IPS-11a (cell line): ENCODE results near the gene VWC2L.

Experiments used
- H3K4me3 ChIP-seq: one replicate; pipeline ENCODE4 v1.5.1; 2013; ENCODE audit warnings: low read depth, low read length, control low read depth

The VWC2L gene

DNA sequence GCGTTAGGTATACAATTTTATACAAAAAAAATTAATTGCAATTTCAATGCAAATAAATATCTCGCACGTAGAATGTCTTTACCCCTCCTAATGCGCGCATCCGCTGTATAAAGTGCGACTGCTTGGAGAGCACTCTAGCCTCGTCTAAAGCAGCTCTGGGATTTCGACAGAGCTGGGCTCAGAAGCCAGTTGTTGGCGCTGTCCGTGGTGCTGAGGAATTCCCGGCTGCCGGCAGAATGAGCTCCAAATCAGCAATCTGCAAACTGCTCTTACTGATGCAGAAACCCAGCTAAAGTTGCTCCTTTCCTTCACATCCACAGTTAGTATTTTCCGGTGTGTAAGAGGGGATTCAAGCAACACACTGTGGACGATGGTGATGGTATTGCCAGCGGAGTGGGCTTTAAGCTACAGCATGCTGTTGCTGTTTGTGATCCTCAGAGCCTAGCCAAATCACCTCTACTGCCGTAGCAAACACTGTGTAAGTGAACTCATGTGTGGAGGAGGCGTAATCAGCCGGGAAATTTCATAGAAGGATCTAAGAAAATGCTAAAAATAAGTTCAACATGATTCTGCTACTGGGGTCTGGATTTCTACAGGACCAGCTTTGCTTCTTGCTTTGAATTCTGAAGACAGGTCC is at the start of gene VWC2L:
TSS of gene VWC2L (plus strand) at position 137 of the 637 bp plus-strand sequence. CDS start 3,140 bp downstream, outside the sequence.
- H3K4me3 ChIP-seq, result no peak within 1 kb of the TSS

DNA sequence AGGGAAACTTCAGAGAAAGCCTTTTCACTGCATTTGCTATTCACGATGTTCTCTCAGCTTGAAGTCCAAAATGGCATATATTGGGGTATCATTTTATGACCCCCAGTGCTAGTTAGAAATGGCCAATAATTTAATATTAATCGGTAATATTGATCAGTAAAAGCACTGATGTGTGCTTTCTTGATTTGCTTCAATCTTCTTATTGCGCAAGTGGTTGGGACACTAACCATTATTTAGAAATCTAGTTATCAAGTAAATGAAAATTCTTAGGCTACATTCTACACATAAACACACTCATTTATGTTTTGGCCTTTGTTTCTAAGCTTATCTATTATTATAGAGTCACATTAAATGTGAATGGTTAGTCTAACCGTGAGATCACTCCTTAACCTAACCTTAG is 49.7 kb upstream of the VWC2L start:
- H3K4me3 ChIP-seq, result no peak overlapping the region

DNA sequence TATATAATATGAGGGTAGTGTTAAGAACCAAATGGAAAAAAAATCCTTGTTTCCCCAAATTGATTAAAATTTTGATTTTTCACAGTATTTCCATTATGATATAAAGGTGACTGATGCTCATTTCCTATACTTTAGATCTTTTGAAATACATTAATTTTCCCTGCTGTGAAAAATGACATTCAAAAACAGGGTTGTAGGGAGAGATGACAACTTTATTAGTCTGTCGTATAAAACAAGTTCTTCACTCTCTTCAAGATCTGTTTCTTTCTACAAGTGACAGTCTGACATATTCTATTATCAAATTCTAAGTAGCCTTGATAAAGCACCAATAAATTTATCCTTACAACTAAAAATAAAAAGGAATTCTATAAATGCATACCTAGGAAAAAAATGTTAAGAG is 45.3 kb upstream of the VWC2L start:
- no peak overlapping the region for H3K4me3 ChIP-seq

DNA sequence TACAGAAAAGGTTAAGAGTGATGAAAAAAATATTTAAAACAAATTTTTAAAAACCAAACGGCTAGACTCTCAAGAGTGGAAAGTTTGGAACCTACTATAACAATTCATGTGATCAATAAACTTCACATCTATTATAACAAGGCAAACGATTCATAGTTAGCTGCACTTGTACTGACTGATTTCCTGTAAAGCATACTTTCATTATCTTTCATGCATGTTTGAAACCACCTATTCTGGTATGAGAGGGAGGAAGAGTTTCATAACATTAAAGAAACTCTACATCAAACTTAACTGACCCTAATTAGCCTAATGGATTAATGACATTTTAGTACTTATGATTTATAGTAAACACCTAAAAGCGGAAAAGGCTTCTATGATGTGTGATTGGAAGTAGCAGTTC is 43.7 kb upstream of the VWC2L start:
- no peak overlapping the region for H3K4me3 ChIP-seq

DNA sequence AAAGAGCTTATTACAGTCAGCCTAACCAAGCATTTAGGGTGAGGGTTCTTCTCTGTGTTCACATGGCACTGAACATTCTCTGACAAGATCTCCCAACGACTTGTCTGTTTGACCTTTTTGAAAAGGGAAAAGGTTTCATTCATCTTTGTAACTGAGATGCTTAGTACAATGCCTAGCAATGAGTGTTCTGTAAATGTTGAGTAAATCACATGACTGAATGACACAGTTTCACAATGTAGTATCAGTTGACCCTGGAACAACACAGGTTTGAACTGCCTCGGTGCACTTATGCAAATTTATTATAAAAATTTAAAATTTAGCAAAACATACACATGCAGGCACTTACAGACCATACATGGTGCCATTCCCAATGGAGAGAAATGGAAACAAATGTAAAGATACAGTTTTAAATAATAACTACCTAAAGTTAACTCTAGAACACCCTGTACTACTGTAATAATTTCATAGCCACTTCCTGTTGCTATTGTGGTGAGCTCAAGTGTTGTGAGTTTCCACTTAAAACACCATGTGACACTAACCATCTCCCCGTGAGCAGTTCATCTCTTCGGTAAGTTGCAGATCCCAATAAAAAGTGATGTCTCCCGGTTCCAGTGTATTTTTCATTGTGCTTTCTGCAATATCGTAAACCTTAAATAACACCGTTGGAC is 34.1 kb upstream of the VWC2L start:
- H3K4me3 ChIP-seq, result no peak overlapping the region

DNA sequence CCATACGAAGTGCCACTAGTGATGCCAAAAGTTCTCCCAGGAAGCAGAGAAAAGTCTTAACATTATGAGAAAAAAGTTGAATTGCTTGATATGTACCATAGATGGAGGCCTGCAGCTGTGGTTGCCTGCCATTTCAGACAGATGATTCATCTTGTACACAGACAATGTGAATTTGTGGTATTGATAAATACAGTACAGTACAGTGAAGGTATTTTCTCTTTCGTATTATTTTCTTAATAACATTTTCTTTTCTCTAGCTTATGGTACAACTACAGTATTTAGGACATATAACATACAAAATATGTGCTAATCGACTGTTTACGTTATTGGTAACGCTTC is 33.6 kb upstream of the VWC2L start:
- no peak overlapping the region for H3K4me3 ChIP-seq

DNA sequence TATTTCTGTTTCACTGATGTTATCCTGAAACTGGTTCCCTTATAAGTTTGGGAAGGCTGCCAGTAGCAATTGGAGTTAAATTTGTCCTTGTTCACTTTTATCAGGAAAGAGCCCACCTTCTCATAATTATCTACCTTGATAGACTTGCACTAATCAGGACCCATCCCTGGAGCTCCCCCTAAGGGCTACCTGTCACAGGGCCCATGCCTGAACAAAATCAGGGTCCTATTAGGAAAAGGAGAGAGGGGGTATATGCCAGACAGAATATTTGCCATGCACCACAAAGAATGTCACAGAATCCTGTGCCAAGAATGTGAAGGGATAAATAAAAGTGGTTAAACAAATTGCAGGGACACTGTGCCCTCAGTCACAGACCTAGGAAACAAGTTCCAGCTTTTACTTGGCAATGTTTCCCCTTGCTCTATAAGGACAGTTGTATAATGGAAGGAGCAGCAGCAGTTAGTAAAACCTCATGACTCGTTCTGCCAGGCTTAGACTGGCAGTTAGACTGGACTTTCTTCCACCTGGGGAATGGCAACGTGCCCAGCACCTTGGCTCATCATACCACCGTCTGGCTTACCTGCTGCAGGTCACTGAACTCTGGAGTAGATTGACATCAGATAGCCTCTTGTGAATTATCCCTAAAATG is 32.3 kb upstream of the VWC2L start:
- no peak overlapping the region for H3K4me3 ChIP-seq

DNA sequence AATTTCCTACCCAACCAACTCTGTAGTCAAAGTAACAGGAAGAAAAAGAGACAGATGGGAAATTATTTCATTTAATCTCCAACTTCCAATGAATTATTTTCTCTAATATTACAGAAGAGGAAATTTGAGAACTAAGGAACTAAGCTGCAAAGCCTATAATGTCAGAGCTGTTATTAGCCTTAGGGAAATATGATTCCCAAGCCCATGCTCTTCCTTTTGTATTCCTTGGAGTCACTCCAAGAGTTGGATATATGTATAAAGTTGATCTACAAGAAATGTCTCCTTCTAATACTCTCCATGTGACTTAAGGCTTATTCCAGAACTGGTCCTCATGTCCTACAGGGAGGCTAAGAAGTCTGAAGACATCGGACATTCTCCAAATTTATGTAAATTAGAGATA is 31.6 kb upstream of the VWC2L start:
- H3K4me3 ChIP-seq, result no peak overlapping the region

DNA sequence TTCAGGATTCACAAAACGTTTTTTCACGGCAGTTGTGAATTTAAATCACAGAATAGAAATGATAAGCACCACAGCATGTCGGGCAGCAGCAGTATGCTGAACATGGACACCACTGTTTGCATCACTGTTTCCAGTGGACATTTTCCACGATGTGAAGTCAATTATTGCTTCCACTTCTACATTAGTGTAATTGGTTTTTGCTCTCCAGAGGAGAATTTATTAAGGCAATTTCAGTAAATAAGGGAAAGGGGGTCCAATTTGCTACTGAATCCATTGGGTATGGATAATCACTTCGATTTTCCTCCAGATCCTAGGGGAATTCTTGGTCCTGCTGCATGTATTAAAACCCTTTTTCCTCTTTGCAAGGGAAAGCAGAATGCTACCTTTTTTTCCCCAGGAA is 30.2 kb upstream of the VWC2L start:
- no peak overlapping the region for H3K4me3 ChIP-seq

DNA sequence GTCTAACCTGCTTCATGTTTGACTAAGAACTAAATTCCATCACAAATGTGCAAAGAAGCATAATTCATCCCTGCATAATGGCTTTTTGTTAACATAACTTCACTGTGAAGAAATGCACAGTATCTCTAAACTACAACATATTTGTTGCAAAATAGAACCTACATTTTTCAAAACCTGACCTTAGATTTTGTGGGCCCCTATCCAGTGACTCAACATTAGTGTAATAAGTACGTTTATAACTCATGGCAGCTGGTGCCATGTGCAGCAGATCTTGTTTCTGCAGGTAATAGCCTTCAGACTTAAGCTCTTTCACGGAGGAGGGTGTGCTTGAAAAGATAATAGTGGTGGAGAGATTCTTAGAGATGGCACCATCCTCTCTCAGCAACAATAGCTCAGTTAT is 28.6 kb upstream of the VWC2L start:
- no peak overlapping the region for H3K4me3 ChIP-seq

DNA sequence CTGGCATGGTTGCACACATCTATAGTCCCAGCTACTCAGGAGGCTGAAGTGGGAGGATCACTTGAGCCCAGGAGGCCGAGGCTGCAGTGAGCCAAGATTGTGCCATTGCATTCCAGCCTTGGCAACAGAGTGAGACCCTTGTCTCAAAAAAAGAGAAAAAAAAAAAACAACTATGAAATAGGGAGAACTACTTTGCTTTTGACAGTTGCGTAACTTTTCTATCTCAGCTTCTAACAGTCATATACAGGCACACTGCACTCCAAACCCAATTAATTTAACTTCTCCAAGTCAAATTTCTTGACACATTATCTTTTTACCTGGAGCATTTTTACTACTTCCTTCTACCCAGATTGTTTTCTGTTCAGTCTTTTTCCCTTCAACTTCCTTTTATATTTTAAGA is 24.1 kb upstream of the VWC2L start:
- H3K4me3 ChIP-seq, result no peak overlapping the region

DNA sequence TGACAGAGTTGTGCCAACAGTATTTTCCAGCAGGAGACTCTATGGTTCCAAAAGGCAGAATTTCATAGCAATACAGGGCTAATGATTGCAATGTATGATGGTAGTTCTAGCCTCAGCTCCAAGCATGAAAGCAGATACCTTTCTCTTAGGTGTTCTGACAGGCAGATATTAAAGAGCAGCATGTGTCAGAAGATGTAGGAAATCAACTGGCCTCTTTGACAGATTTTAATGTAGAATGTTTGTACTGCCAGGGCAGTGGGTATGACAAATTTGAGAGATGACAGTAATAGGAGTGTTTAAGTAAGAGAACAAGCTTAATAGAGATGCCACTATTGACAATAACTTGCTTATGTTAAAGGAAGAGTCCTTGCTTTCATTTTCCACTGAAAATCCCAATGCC is 21.5 kb upstream of the VWC2L start:
- no peak overlapping the region for H3K4me3 ChIP-seq

DNA sequence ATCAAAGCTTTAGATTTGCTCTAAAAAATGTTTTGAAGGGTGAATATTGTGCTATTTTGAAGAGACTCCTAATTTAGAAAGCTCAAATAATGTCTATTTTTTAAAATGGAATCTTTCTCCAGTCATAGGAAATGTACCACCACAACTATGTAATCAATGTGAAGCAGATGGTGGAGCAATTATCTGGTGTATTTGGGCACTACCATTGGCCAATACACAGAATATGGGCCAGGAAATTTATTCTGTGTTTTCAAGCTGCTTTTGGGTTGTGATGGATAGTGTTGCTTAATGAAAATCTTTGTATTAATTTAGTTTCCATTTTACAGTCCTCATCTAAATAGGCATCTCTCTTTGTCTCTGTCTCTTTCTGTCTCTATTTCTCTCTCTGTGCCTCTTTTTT is 17.1 kb upstream of the VWC2L start:
- H3K4me3 ChIP-seq, result no peak overlapping the region

DNA sequence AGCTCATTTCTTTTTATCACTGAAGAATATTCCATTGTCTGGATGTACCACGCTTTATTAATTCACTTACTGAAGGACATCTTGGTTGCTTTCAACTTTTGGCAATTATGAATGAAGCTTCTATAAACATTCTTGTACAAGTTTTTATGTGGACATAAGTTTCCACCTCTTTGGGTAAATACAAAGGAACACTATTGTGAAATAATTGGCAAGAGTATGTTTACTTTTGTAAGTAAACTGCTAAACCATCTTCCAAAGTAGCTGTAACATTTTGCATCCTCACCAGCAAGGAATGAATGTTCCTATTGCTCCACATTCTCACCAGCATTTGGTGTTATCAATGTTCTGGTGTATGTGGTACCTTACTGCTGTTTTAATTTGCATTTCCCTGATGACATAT is 15.8 kb upstream of the VWC2L start:
- no peak overlapping the region for H3K4me3 ChIP-seq

DNA sequence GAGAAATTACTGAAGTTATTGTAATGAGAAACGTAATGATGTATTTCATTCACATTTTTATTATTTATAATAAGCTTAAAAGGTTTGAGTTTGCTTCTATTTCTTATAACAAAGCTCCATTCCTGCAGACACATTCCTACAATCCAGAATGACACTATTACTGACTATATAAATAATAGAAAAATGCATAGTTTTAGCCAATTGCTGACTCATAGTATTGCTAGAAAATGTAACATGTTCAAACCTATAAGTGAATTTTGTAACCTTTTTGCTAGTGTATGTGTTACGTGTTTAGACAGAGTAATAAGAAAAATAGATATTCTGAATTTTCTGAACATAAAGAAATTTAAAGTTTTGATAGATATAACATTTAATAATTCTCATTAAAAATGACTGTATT is 9.3 kb upstream of the VWC2L start:
- no peak overlapping the region for H3K4me3 ChIP-seq

DNA sequence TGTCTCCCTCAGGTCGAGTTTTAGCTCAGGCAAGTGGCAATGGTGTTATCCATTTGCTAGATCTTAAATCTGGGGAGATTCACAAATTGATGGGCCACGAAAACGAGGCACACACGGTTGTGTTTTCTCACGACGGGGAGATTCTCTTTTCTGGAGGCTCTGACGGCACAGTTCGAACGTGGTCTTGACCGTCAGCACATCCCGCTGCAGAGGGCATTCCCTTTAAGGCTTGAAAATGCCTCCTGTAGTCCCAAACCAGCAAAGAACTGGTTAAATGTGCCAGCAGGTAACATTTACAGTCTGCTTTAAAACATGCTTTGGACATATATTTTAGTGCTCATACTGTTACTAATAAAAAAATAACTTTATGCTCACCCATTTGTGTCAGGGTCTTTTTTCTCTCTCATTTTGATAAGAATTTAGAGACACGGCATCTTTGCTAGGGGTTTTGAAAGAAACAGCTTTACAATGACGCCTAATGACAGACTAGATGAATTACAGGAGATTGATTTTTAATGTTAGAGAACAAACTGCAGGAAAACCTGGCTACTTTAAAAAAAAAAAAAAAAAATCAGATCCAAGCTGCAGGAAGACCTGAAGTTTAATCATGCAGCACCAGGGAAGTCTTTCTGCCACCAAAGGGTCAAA is 602 bp upstream of the VWC2L start:
- no peak overlapping the region for H3K4me3 ChIP-seq

DNA sequence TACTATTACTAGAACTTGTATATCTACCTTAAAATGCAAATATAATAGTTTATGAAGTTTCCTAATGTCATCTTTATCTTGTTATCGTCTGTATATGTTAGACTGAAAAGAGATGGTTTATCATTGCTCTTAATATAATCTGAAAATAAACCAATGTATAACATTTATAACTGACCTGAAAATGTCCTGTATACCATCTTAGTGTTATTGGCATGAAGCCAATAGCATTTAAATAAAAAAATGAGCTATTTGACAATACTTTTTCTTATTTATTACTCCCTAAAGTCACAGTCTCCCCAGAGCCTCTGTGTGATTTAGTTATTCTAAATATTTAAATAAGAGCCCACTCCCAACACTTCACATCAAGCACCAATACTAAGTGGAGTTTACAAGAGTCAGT is 1.8 kb downstream of the VWC2L start:
- H3K4me3 ChIP-seq, result no peak overlapping the region

DNA sequence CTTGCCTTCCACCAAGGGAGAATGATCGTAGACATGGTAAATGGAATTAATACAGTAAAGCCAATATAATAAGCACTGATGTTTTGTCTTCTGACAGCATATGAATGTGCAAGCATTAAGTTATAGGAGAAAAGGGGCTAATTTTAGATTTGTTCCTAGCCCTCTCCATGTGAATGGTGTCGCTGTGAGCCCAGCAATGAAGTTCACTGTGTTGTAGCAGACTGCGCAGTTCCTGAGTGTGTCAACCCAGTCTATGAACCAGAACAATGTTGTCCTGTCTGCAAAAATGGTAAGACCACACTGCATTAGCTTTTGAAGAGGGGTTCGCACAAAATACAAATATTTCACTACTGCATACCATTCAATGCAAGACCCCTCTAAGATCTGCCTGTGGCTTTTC is 25.6 kb downstream of the VWC2L start:
- H3K4me3 ChIP-seq, result no peak overlapping the region

DNA sequence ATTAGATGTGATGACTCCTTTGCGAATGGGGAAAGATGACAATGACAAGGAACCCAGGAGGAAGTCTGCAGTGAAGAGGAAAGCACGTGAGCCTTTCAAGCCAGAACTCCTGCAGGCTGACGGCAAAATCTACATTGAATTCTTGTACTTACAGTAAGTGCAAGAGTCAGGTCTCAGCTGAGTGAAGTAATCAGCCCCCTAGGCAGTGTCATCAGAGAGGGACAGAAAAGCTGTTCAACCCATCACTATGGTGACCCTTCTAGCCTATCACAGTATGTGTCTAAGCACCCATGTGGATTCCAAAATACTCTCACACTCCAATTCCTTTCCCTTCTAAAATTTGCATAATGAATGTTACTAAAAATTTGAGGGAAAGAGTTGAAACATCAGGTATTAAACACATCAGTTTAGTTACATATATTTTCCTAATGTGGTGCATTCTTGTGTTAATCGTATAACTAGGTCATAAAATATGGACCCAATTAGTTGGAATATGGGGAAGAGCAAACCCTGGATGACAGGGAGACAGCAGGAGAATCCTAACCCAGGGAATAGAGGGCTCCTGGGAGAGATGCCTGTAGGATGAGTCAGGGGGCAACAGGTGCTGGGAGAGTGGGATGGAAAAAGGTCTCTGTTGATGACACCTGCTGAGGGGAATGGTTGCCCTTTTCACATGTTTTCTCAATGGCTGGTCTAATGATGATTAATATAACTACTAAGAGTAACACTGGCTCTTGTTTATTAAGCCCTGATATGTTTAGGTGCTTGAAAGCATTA is 39.5 kb downstream of the VWC2L start:
- H3K4me3 ChIP-seq, result no peak overlapping the region

DNA sequence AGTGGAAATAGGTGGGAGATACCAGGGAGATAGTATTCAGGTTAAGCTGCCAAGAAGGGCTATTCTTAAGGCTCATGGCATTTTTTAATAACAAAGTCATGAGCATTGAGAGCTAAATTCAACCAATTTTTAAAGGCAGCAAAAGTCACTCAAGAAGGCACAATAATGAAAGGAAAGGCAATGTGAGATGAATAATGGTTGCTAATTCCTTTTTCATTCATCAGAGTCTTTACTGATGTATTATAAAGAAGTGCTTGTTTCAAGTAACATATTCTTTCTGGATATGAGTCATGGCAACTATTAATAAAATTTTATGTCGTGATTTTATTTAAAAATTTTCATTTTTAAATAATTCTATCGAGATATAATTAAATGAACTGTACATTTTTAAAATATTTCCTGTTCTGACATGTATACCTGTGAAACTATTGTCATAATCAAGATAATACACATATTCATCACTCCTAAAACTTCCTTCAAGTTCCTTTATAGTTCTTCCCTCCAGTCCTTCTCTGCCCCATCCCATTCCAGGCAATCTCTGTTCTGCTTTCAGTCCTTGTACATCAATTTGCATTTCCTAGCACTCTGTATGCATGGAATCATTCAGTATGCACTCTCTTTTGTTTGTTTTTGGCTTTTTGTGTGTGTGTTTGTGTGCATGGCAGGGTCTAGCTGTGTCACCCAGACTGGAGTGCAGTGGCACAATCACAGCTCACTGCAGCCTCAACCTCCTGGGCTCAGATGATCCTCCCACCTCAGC is 40.8 kb downstream of the VWC2L start:
- no peak overlapping the region for H3K4me3 ChIP-seq
